GM12801 (cell line): ENCODE measurements around the gene EPG5.

ENCODE experiments used
- CTCF ChIP-seq: IDR thresholded peaks from one replicate; pipeline ENCODE4 v1.5.1; 2011; ENCODE audit warnings: control low read depth; ENCODE audit not compliant: insufficient read length; ENCODE audit errors: extremely low read depth

The EPG5 gene

GRCh38 chr18:45850021-45850420 lies 117.1 kb downstream of the EPG5 start:
- no peak for TF ChIP-seq CTCF

- no peak for TF ChIP-seq CTCF
These were observed 117.6 kb downstream of the EPG5 start for GRCh38 chr18:45849529-45849928.

- TF ChIP-seq CTCF = no peak
These were observed 120.0 kb downstream of the EPG5 start for GRCh38 chr18:45847119-45847518.

- no peak for TF ChIP-seq CTCF
These were observed 121.7 kb downstream of the EPG5 start for GRCh38 chr18:45845410-45845809.

GRCh38 chr18:45844938-45845337 lies 122.2 kb downstream of the EPG5 start:
- TF ChIP-seq CTCF = no peak

GRCh38 chr18:45843019-45843418 lies 124.1 kb downstream of the EPG5 start:
- TF ChIP-seq CTCF = no peak

GRCh38 chr18:45841765-45842442 lies 125.2 kb downstream of the EPG5 start:
- no peak for TF ChIP-seq CTCF
